Thyroid gland (tissue), 4 donors: Measurements from ENCODE around the gene NR6A1. TPM values are rescaled to one million over a fixed set of nuclear protein-coding genes. Genes with fewer than 3 reads are reported as not detected.
A peak's percentile ranks its signal among the peaks of the same experiment; 100 is the strongest.

Experiments used
- DNase-seq, 2 donors: peaks; one replicate each; pipeline ENCODE4 v3.0.0-alpha.2; 2019
- H3K27ac ChIP-seq, 3 donors: fragments of 200-600 bp; sonication (generic); 1 replicate in 2 of 3; 2 replicates in 1 of 3; pipeline ENCODE4 v1.5.1; 2016 to 2019; ENCODE audit warnings: mild to moderate bottlenecking in 1 of 3, moderate library complexity in 1 of 3
- H3K27me3 ChIP-seq: fragments of 200-600 bp; sonication (generic); one replicate; pipeline ENCODE4 v1.5.1; 2019
- H3K36me3 ChIP-seq, 2 donors: fragments of 200-600 bp; sonication (generic); one replicate each; pipeline ENCODE4 v1.5.1; 2016 to 2019
- H3K4me1 ChIP-seq, 2 donors: fragments of 200-600 bp; sonication (generic); one replicate each; pipeline ENCODE4 v1.5.1; 2017 to 2019
- H3K4me3 ChIP-seq, 3 donors: fragments of 200-600 bp; sonication (generic); replicated peaks in 1 of 3; 1 replicate in 2 of 3; 2 replicates in 1 of 3; pipeline ENCODE4 v1.5.1; 2016; ENCODE audit warnings: mild to moderate bottlenecking in 1 of 3
- H3K9me3 ChIP-seq: fragments of 200-600 bp; sonication (generic); one replicate; pipeline ENCODE4 v1.5.1; 2017
- POLR2A ChIP-seq, 2 donors: fragments of 450-650 bp; IDR thresholded peaks; one replicate each; pipeline ENCODE4 v1.6.1; 2017; ENCODE audit warnings: antibody characterized with exemption in 2 of 2, mild to moderate bottlenecking in 2 of 2, moderate library complexity in 1 of 2
- WGBS, 2 donors: methylation state at CpG; one replicate each; pipeline ENCODE4 v1.1.5; 2017; 5-methylcytosine and 5-hydroxymethylcytosine counted together
- intact Hi-C: fragments of 100-400 bp; cut with DNase I; formaldehyde crosslinking; loops from one replicate; pipeline ENCODE4 v1.15.1; 2023
- total RNA-seq, 4 donors: library from RNA; depleted of rRNA; stranded (reverse); fragments of >200 nt; gene quantifications; one replicate each; pipeline ENCODE4 v1.2.3, GENCODE V29; 2016
- TF ChIP-seq, protein P1 (sequence below), 6 experiments: fragments of 200-600 bp in 3 of 6; fragments of 450-650 bp in 3 of 6; sonication (generic) in 3 of 6; IDR thresholded peaks; one replicate each; pipeline ENCODE4 v1.5.1; 2016 to 2019; ENCODE audit warnings: antibody characterized with exemption in 6 of 6, mild to moderate bottlenecking in 2 of 6, inconsistent platforms in 1 of 6, moderate library complexity in 1 of 6

Gene NR6A1
- total RNA-seq, 4 donors from 2014 or later: 15.3 to 25.0 (median 19.3) TPM

DNA sequence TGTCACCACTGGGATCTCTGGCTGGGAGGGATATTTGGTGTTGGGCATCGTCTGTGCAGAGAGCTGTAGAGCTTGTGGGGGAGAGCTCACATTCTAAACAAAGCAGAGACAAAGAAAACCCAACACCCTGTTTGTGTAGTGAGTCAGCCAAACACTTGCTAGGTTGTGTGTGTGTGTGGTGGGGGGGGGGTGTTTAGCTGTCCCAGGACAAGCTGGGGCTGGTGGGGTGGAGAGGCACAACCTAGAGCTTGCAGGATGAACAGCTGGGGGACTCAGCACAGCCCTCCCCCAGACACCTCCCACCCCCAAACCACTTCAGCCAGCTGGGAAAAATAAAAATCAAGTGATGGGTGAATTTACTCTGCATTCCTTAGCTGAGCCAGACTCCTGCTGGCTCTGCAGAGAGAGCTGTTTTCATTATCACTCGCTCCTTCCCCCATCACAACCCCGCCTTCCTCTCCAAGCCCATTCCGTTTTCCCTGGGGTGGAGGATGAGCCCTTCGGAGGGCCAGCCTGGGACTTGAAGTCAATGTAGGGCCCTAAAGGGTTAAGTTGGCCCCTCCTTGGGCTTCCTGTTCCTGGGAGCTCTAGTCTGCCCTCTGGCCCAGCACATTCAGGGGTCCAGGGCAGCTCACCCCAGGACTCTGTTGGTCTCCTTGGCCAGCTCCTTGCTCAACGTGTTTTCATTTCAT, 8.4 kb upstream of the NR6A1 start:
- 3 to 10% methylated on average over 6 of the region's 6 CpGs for WGBS, 2 donors
- Histone ChIP-seq H3K36me3 (no peaks in the 10 kb centered on the region), H3K27ac (peak overlapping the region; percentile 90 to 95 (median 95)), H3K27me3 (no peaks in the 10 kb centered on the region), H3K9me3 (no peaks in the 10 kb centered on the region), H3K4me3 (no peak overlapping the region), H3K4me1 (peaks cover 57 to 62% of the 10 kb centered on the region in 2 donors)
- intact Hi-C loops: loop anchor here (5.0 to 10.0 kb wide), 2 partner anchors 58 to 465 kb away; partner anchors contain the start of gene HSPA5
- peak; percentile 78 to 81 for DNase-seq
- TF ChIP-seq POLR2A (IDR thresholded peaks at IDR 0.05): no peak
- TF ChIP-seq, protein P1, sequence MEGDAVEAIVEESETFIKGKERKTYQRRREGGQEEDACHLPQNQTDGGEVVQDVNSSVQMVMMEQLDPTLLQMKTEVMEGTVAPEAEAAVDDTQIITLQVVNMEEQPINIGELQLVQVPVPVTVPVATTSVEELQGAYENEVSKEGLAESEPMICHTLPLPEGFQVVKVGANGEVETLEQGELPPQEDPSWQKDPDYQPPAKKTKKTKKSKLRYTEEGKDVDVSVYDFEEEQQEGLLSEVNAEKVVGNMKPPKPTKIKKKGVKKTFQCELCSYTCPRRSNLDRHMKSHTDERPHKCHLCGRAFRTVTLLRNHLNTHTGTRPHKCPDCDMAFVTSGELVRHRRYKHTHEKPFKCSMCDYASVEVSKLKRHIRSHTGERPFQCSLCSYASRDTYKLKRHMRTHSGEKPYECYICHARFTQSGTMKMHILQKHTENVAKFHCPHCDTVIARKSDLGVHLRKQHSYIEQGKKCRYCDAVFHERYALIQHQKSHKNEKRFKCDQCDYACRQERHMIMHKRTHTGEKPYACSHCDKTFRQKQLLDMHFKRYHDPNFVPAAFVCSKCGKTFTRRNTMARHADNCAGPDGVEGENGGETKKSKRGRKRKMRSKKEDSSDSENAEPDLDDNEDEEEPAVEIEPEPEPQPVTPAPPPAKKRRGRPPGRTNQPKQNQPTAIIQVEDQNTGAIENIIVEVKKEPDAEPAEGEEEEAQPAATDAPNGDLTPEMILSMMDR (IDR thresholded peaks at IDR 0.05): no peak

DNA sequence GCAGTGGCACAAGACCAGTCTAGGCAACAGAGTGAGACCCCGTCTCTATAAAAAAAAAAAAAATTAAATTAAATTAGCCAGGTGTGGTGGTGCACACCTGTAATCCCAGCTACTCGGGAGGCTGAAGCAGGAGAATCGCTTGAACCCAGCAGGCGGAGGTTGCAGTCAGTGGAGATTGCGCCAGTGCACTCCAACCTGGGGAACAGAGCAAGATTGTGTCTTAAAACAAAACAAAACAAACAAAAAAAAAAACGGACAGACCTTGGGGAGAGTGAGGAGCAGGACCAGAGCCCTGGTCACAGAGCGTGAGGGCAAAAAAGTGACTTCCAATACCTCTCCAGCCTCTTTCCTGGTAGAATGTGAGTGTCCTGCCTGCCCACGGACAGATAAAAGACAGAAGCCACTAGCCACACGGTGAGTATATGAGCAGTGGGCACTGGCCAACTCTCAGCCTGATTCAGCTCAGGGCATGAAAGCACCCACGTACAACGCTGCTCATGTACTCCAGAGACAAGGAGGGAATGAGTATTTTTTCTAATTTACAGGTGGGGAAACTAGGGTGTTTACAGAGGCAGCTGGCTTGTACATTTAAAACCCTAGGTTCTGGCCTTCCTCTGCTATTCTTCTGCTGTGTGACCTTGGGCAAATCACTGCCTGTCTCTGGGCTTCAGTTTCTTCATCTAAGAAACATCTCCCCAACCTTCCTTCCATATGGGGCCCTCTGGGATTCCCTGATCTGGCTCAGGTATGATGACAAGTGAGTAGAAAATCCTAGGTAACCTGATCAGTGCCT, 7.7 kb upstream of the NR6A1 start:
- Histone ChIP-seq H3K4me1 (peaks cover 56 to 57% of the 10 kb centered on the region in 2 donors), H3K9me3 (no peaks in the 10 kb centered on the region), H3K27ac (peak overlapping the region; percentile 90 to 95 (median 95)), H3K27me3 (no peaks in the 10 kb centered on the region), H3K36me3 (no peaks in the 10 kb centered on the region), H3K4me3 (no peak overlapping the region)
- whole genome bisulfite sequencing, 2 donors: 71 to 74% methylated on average over 11 of the region's 11 CpGs
- peak in 1 of 2 donors; percentile 35 for DNase-seq
- intact Hi-C loops: loop anchor here (5.0 to 10.0 kb wide), 2 partner anchors 59 to 466 kb away; partner anchors contain the start of gene HSPA5
- TF ChIP-seq, protein P1 (IDR thresholded peaks at IDR 0.05): no peak
- no peak for TF ChIP-seq POLR2A (IDR thresholded peaks at IDR 0.05)

DNA sequence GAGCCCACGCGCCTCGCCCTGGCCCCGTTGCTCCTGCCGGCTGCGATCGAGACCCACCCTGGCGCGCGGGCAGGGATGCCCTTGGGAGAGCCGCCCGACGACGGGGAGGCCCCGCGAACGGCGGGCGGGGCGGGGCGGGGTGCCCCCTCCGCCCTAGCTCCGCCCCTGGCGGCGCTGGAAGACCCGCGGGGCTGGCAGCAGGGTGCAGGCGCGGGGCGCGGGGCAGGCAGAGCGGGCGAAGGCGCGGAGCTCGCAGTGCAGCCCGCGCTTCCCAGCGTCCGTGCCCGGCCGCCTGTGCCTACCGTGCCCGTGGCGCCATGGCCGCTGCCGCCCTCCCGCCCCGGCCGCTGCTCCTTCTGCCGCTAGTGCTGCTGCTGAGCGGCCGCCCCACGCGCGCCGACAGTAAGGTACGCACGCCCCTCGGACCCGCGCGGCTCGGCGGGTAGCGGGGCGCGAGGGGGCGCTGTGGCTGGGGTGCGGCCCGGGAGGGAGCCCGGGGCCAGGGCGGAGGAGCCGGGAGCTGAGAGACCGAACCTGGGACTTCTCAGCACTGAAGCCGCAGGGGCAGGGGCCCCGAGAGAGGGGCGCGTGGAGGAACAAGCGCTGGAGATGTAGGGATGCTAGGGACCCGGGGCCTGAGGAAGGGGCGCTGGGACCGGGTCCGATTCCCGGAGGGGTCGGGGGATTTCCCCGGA, 6.0 kb upstream of the NR6A1 start, which contains the start of gene OLFML2A:
TSS of gene OLFML2A (plus strand) at position 180 of the 695 bp plus-strand sequence. CDS start at position 318, 138 bp downstream.
- H3K9me3 ChIP-seq: no peaks in the 10 kb centered on the region
- H3K4me1 ChIP-seq: peaks cover 42 to 48% of the 10 kb centered on the region in 2 donors
- no peaks in the 10 kb centered on the region for H3K36me3 ChIP-seq
- intact Hi-C loops: loop anchor here (5.0 to 10.0 kb wide), 2 partner anchors 60 to 468 kb away; partner anchors contain the start of gene HSPA5
- 0 to 4% methylated on average over 16 to 26 of the region's 87 CpGs for WGBS, 2 donors
- DNase-seq: peak; percentile 45 to 46
- TF ChIP-seq POLR2A (IDR thresholded peaks at IDR 0.05): peak in 1 of 2 donors; percentile 71
- TF ChIP-seq, protein P1 (IDR thresholded peaks at IDR 0.05): peak in 3 of 6 experiments; percentile 42 to 51 (median 50)
- H3K4me3 ChIP-seq: peak within 1 kb of the TSS; percentile 58 to 71 (median 60)
- peak within 1 kb of the TSS; percentile 90 to 95 (median 94) for H3K27ac ChIP-seq
- no peaks in the 10 kb centered on the region for H3K27me3 ChIP-seq

DNA sequence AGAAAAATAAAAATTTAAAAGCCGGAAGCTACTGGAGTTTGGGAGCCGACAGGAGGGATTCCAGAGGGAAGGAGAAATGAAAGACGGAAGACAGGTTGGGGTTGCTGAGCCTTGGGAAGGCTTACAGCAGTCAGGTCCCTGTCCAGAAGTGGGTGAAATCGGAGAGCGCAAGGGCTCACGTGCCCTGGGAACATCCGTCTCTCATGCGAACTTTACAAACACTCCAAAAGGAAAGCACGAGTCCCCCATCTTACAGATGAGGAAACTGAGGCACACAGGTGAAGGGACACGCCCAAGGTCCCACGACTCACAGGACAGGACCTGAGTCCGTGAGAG, 5.5 kb upstream of the NR6A1 start:
- Histone ChIP-seq H3K4me3 (peak overlapping the region; percentile 12 to 71 (median 58)), H3K27me3 (no peaks in the 10 kb centered on the region), H3K4me1 (peaks cover 38 to 43% of the 10 kb centered on the region in 2 donors), H3K27ac (peak overlapping the region; percentile 90 to 95 (median 94)), H3K36me3 (no peaks in the 10 kb centered on the region), H3K9me3 (no peaks in the 10 kb centered on the region)
- DNase-seq: no peak
- 28 to 32% methylated on average over 9 to 12 of the region's 12 CpGs for WGBS, 2 donors
- intact Hi-C loops: loop anchor here (5.0 to 10.0 kb wide), 2 partner anchors 61 to 468 kb away; partner anchors contain the start of gene HSPA5
- no peak for TF ChIP-seq POLR2A (IDR thresholded peaks at IDR 0.05)
- TF ChIP-seq, protein P1 (IDR thresholded peaks at IDR 0.05): no peak
